Erythroblast (primary cell): ENCODE measurements around the gene KAZN.

Source experiments
- GATA1 ChIP-seq: IDR thresholded peaks from 2 replicates; pipeline ENCODE4 v1.6.1; 2011; ENCODE audit warnings: low read depth, mild to moderate bottlenecking, control low read depth, low read length, moderate library complexity
- POLR2A ChIP-seq: IDR thresholded peaks from 2 replicates; pipeline ENCODE4 v1.6.1; 2011; ENCODE audit warnings: mild to moderate bottlenecking, low read length

DNA sequence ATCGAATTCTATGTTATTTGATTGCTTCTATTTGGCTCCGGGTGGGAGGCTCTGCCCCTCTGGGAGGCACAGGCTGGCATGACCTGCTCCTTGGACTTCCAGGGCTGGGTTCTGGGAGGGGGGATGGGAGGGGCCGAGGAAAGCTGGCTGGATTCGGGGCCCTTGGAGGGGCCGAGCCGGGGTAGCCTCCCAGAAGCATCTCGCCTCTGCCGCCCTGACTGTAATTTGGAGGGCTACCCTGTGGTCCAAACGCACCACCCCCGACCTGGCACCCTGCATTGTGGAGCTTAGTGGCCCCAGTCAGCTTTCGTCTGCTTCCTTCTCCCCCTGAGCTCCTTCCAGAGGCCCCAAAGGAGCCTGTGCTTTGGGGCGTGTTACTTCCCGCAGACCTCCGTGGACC is 469.7 kb downstream of the KAZN start:
- TF ChIP-seq POLR2A (no peak), GATA1 (no peak)
